ENCODE results near the gene USP34.

DNA sequence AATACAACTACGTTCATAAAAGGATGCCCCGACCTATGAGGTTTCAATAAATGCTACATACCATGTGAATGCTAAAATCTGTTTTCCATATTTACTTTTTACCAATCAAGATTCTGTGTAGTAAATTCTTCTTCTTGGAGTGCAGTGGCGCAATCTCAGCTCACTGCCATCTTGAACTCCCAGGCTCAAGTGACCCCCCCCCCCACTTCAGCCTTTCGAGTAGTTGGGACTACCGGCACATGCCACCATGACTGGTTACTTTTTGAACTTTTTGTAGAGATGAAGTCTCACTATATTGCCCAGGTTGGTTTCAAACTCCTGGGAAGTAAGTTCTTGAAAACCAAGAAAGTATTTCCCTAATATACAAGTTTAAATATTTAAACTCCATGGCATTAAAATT, 14.4 kb upstream of the USP34 start:
- TF ChIP-seq SMC3 (IDR thresholded peaks at IDR 0.05; ENCODE audit: low read depth, low read length): no peak
- TF ChIP-seq POLR2A (IDR thresholded peaks at IDR 0.05; ENCODE audit: low read depth, low read length): no peak
- TF ChIP-seq, protein P1, sequence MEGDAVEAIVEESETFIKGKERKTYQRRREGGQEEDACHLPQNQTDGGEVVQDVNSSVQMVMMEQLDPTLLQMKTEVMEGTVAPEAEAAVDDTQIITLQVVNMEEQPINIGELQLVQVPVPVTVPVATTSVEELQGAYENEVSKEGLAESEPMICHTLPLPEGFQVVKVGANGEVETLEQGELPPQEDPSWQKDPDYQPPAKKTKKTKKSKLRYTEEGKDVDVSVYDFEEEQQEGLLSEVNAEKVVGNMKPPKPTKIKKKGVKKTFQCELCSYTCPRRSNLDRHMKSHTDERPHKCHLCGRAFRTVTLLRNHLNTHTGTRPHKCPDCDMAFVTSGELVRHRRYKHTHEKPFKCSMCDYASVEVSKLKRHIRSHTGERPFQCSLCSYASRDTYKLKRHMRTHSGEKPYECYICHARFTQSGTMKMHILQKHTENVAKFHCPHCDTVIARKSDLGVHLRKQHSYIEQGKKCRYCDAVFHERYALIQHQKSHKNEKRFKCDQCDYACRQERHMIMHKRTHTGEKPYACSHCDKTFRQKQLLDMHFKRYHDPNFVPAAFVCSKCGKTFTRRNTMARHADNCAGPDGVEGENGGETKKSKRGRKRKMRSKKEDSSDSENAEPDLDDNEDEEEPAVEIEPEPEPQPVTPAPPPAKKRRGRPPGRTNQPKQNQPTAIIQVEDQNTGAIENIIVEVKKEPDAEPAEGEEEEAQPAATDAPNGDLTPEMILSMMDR (conservative IDR thresholded peaks at IDR 0.05; ENCODE audit: low read depth, low read length): no peak
- TF ChIP-seq, protein P2, sequence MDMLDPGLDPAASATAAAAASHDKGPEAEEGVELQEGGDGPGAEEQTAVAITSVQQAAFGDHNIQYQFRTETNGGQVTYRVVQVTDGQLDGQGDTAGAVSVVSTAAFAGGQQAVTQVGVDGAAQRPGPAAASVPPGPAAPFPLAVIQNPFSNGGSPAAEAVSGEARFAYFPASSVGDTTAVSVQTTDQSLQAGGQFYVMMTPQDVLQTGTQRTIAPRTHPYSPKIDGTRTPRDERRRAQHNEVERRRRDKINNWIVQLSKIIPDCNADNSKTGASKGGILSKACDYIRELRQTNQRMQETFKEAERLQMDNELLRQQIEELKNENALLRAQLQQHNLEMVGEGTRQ (IDR thresholded peaks at IDR 0.05; ENCODE audit: low read depth, low read length): no peak

All from IMR-90 (cell line).